GM18909 (cell line): ENCODE results near the gene KIF3C.
"Not testable (repeated sequence)": the region's sequence is repeated elsewhere in the genome, so short reads cannot be mapped to it uniquely, and the experiment has no call there.

Source experiments
- ATAC-seq: cut with Tn5 transposase; IDR thresholded peaks from one replicate; pipeline ENCODE4 v1.9.1; 2021; ENCODE audit warnings: mild to moderate bottlenecking; ENCODE audit not compliant: unreplicated experiment, poor library complexity

Gene KIF3C

GRCh38 chr2:25982273-25982967, at the start of gene KIF3C:
Gene KIF3C (minus strand): TSS chr2:25982497. CDS start chr2:25981917, 580 bp downstream.
- peak; percentile 69 for ATAC-seq

- ATAC-seq: not testable (repeated sequence)
Observed at GRCh38 chr2:26028083-26028482, 45.8 kb upstream of the KIF3C start.

- ATAC-seq: no peak
Observed at GRCh38 chr2:26025509-26025908, 43.2 kb upstream of the KIF3C start.

GRCh38 chr2:26024260-26024659, 42.0 kb upstream of the KIF3C start:
- no peak for ATAC-seq

GRCh38 chr2:26020231-26020640, 37.9 kb upstream of the KIF3C start:
- ATAC-seq: no peak

- ATAC-seq: no peak
Observed at GRCh38 chr2:26018184-26019055, 36.1 kb upstream of the KIF3C start.

GRCh38 chr2:26017464-26018183, 35.3 kb upstream of the KIF3C start:
- no peak for ATAC-seq

- ATAC-seq: not testable (repeated sequence)
Observed at GRCh38 chr2:26016706-26017045, 34.4 kb upstream of the KIF3C start.

- no peak for ATAC-seq
Observed at GRCh38 chr2:26016012-26016705, 33.9 kb upstream of the KIF3C start.

GRCh38 chr2:26013668-26014067, 31.4 kb upstream of the KIF3C start:
- no peak for ATAC-seq

GRCh38 chr2:26011990-26012856, 29.9 kb upstream of the KIF3C start:
- no peak for ATAC-seq

GRCh38 chr2:26011609-26011989, 29.3 kb upstream of the KIF3C start:
- ATAC-seq: no peak

GRCh38 chr2:26010943-26011342, 28.6 kb upstream of the KIF3C start:
- ATAC-seq: no peak

- no peak for ATAC-seq
Observed at GRCh38 chr2:26009567-26009963, 27.3 kb upstream of the KIF3C start.

GRCh38 chr2:26008851-26009566, 26.7 kb upstream of the KIF3C start:
- ATAC-seq: no peak

GRCh38 chr2:26008095-26008494, 25.8 kb upstream of the KIF3C start:
- ATAC-seq: no peak

GRCh38 chr2:26002632-26003310, 20.5 kb upstream of the KIF3C start:
- ATAC-seq: no peak

GRCh38 chr2:26001743-26002351, 19.6 kb upstream of the KIF3C start:
- no peak for ATAC-seq
